WTC11 (cell line): ENCODE measurements around the gene RETREG3. TPM values are rescaled to one million over a fixed set of nuclear protein-coding genes. Genes with fewer than 3 reads are reported as not detected.

ENCODE experiments used
- AR ChIP-seq: fragments of 250-450 bp; sonication (Bioruptor Pico); IDR thresholded peaks from 2 replicates; pipeline ENCODE4 v1.9.0; 2021; ENCODE audit warnings: mild to moderate bottlenecking
- CBFB ChIP-seq: sonication (generic); formaldehyde crosslinking; IDR thresholded peaks from 2 replicates; pipeline ENCODE4 v1.8.1; 2022; ENCODE audit warnings: mild to moderate bottlenecking, low read depth, missing genetic modification reagents
- E2F5 ChIP-seq: sonication (generic); formaldehyde crosslinking; IDR thresholded peaks from 2 replicates; pipeline ENCODE4 v1.8.1; 2022; ENCODE audit warnings: mild to moderate bottlenecking, moderate library complexity, missing genetic modification reagents
- EMX1 ChIP-seq: fragments of 250-450 bp; sonication (Bioruptor Pico); IDR thresholded peaks from 2 replicates; pipeline ENCODE4 v1.8.0; 2021; ENCODE audit warnings: mild to moderate bottlenecking
- ESRRA ChIP-seq: sonication (generic); formaldehyde crosslinking; IDR thresholded peaks from 2 replicates; pipeline ENCODE4 v1.8.1; 2022; ENCODE audit warnings: mild to moderate bottlenecking, missing genetic modification reagents, borderline replicate concordance
- ETV6 ChIP-seq: sonication (generic); formaldehyde crosslinking; IDR thresholded peaks from 2 replicates; pipeline ENCODE4 v1.8.1; 2022; ENCODE audit warnings: mild to moderate bottlenecking, missing genetic modification reagents
- FOXP4 ChIP-seq: sonication (generic); formaldehyde crosslinking; IDR thresholded peaks from 2 replicates; pipeline ENCODE4 v1.8.0; 2022; ENCODE audit warnings: mild to moderate bottlenecking, missing genetic modification reagents
- GABPB1 ChIP-seq: sonication (generic); formaldehyde crosslinking; IDR thresholded peaks from 2 replicates; pipeline ENCODE4 v1.8.1; 2023; ENCODE audit warnings: mild to moderate bottlenecking, missing genetic modification reagents
- GRHL2 ChIP-seq: fragments of 250-450 bp; sonication (Bioruptor Pico); IDR thresholded peaks from 2 replicates; pipeline ENCODE4 v1.8.0; 2022; ENCODE audit warnings: mild to moderate bottlenecking, moderate library complexity; ENCODE audit not compliant: insufficient replicate concordance, severe bottlenecking
- HMGA2 ChIP-seq: fragments of 250-450 bp; sonication (Bioruptor Pico); IDR thresholded peaks from 2 replicates; pipeline ENCODE4 v1.4.0; 2021; ENCODE audit warnings: mild to moderate bottlenecking, moderate library complexity
- HMGXB4 ChIP-seq: sonication (generic); formaldehyde crosslinking; IDR thresholded peaks from 2 replicates; pipeline ENCODE4 v1.8.1; 2023; ENCODE audit warnings: mild to moderate bottlenecking, moderate library complexity, missing genetic modification reagents
- IRF1 ChIP-seq: sonication (generic); formaldehyde crosslinking; IDR thresholded peaks from 2 replicates; pipeline ENCODE4 v1.8.0; 2023; ENCODE audit warnings: missing genetic modification reagents
- JUN ChIP-seq: sonication (generic); formaldehyde crosslinking; IDR thresholded peaks from 2 replicates; pipeline ENCODE4 v1.8.0; 2023; ENCODE audit warnings: mild to moderate bottlenecking, missing genetic modification reagents
- NR3C1 ChIP-seq: sonication (generic); formaldehyde crosslinking; conservative IDR thresholded peaks from 2 replicates; pipeline ENCODE4 v1.8.1; 2023; ENCODE audit warnings: low read depth, mild to moderate bottlenecking, missing genetic modification reagents
- PRDM15 ChIP-seq: sonication (generic); formaldehyde crosslinking; IDR thresholded peaks from 2 replicates; pipeline ENCODE4 v1.8.0; 2022; ENCODE audit warnings: missing genetic modification reagents
- USF2 ChIP-seq: sonication (generic); formaldehyde crosslinking; IDR thresholded peaks from 2 replicates; pipeline ENCODE4 v1.8.1; 2023; ENCODE audit warnings: mild to moderate bottlenecking, missing genetic modification reagents, moderate library complexity
- ZNF138 ChIP-seq: sonication (generic); formaldehyde crosslinking; conservative IDR thresholded peaks from 2 replicates; pipeline ENCODE4 v1.8.1; 2022; ENCODE audit warnings: mild to moderate bottlenecking, moderate library complexity, missing genetic modification reagents
- ZNF281 ChIP-seq: sonication (generic); formaldehyde crosslinking; IDR thresholded peaks from 2 replicates; pipeline ENCODE4 v1.8.0; 2023; ENCODE audit warnings: mild to moderate bottlenecking, missing genetic modification reagents
- total RNA-seq: library from RNA; stranded (reverse); gene quantifications from 3 replicates; pipeline ENCODE4 v1.2.3, GENCODE V29; 2021

The RETREG3 gene
- total RNA-seq, 1 experiment from 2014 or later = 40.4 TPM

GRCh38 chr17:42554250-42555121 lies 54.7 kb downstream of the RETREG3 start (continued):
- TF ChIP-seq FOXP4 (CRISPR knock-in tag) (peak; percentile 88), ZNF138 (CRISPR knock-in tag) (0 out of 2 replicates have a peak, but pooled peaks have one; percentile 23), E2F5 (CRISPR knock-in tag) (0 out of 2 replicates have a peak, but pooled peaks have one; percentile 10), IRF1 (CRISPR knock-in tag) (peak; percentile 67; the same call in 1 of the 2 replicates), ESRRA (CRISPR knock-in tag) (0 out of 2 replicates have a peak, but pooled peaks have one; percentile 60), EMX1 (CRISPR knock-in tag) (no peak), GRHL2 (no peak), ETV6 (CRISPR knock-in tag) (peak; percentile 93), CBFB (CRISPR knock-in tag) (peak; percentile 97), USF2 (CRISPR knock-in tag) (peak; percentile 47; the same call in 1 of the 2 replicates), GABPB1 (CRISPR knock-in tag) (peak; percentile 84), NR3C1 (CRISPR knock-in tag) (no peak), ZNF281 (no peak; the same call in 1 of the 2 replicates), PRDM15 (0 out of 2 replicates have a peak, but pooled peaks have one; percentile 16), JUN (CRISPR knock-in tag) (0 out of 2 replicates have a peak, but pooled peaks have one; percentile 22), AR (CRISPR knock-in tag) (no peak), HMGXB4 (CRISPR knock-in tag) (peak; percentile 88), HMGA2 (CRISPR knock-in tag) (no peak)
